Measurements from ENCODE around the gene TTBK1.

- TF ChIP-seq CTCF (IDR thresholded peaks at IDR 0.05) (no peak), POLR2A (IDR thresholded peaks at IDR 0.05) (no peak)
Observed at GRCh38 chr6:43229803-43230620, 13.3 kb upstream of the TTBK1 start.
